Measurements from ENCODE around the gene NKAPL. TPM values are rescaled to one million over a fixed set of nuclear protein-coding genes. Genes with fewer than 3 reads are reported as not detected.

NKAPL gene
- polyA plus RNA-seq, result 0.18 TPM

- Mint-ChIP-seq H3K36me3 (peaks cover 7% of the 10 kb centered on the region), H3K27ac (peak within 1 kb of the TSS in 2 of 3 donors; percentile 59 to 60), H3K9me3 (peaks cover 0 to 8% (median 3%) of the 10 kb centered on the region in 3 donors), H3K4me3 (peak within 1 kb of the TSS; percentile 51 to 87 (median 71)), H3K4me1 (peaks cover 2 to 4% (median 3%) of the 10 kb centered on the region in 3 donors), H3K27me3 (peaks cover 5% of the 10 kb centered on the region)
Measured at GRCh38 chr6:28258877-28259777, at the start of gene NKAPL. TSS of gene NKAPL (plus strand) at chr6:28259297. CDS start at chr6:28259372, 75 bp downstream.

GRCh38 chr6:28209753-28210535 lies 49.2 kb upstream of the NKAPL start:
- Mint-ChIP-seq H3K27ac (peak overlapping the region in 1 of 3 donors; percentile 9), H3K4me1 (peaks cover 13 to 25% (median 24%) of the 10 kb centered on the region in 3 donors), H3K4me3 (peak overlapping the region in 2 of 4 donors; percentile 12 to 54), H3K27me3 (peaks cover 72% of the 10 kb centered on the region), H3K36me3 (peaks cover 2% of the 10 kb centered on the region), H3K9me3 (peaks cover 7 to 18% (median 15%) of the 10 kb centered on the region in 3 donors)

GRCh38 chr6:28211840-28212509 lies 47.1 kb upstream of the NKAPL start:
- H3K36me3 Mint-ChIP-seq, result peaks cover 2% of the 10 kb centered on the region
- H3K27me3 Mint-ChIP-seq, result peaks cover 66% of the 10 kb centered on the region
- H3K4me1 Mint-ChIP-seq, result peaks cover 13 to 25% (median 24%) of the 10 kb centered on the region in 3 donors
- H3K27ac Mint-ChIP-seq, result peak overlapping the region; percentile 7 to 90 (median 34)
- peaks cover 5 to 18% (median 6%) of the 10 kb centered on the region in 3 donors for H3K9me3 Mint-ChIP-seq
- H3K4me3 Mint-ChIP-seq, result peak overlapping the region; percentile 2 to 84 (median 50)

- H3K27ac Mint-ChIP-seq, result peak overlapping the region; percentile 2 to 64 (median 7)
- H3K36me3 Mint-ChIP-seq, result peaks cover 4% of the 10 kb centered on the region
- H3K4me3 Mint-ChIP-seq, result peak overlapping the region; percentile 2 to 84 (median 50)
- H3K9me3 Mint-ChIP-seq, result peaks cover 0 to 12% (median 1%) of the 10 kb centered on the region in 3 donors
- H3K27me3 Mint-ChIP-seq, result peaks cover 60% of the 10 kb centered on the region
- H3K4me1 Mint-ChIP-seq, result peaks cover 11 to 20% (median 20%) of the 10 kb centered on the region in 3 donors
Measured at GRCh38 chr6:28212510-28213212, 46.4 kb upstream of the NKAPL start.

- H3K4me1 Mint-ChIP-seq, result peaks cover 11 to 19% (median 16%) of the 10 kb centered on the region in 3 donors
- peaks cover 58% of the 10 kb centered on the region for H3K27me3 Mint-ChIP-seq
- H3K36me3 Mint-ChIP-seq, result peaks cover 4% of the 10 kb centered on the region
- H3K9me3 Mint-ChIP-seq, result peaks cover 0 to 15% (median 1%) of the 10 kb centered on the region in 3 donors
- no peak overlapping the region for H3K27ac Mint-ChIP-seq
- peak overlapping the region in 1 of 4 donors; percentile 36 for H3K4me3 Mint-ChIP-seq
Measured at GRCh38 chr6:28213213-28213523, 45.9 kb upstream of the NKAPL start.

GRCh38 chr6:28215425-28215824 lies 43.7 kb upstream of the NKAPL start:
- Mint-ChIP-seq H3K4me1 (peaks cover 12 to 20% (median 18%) of the 10 kb centered on the region in 3 donors), H3K27me3 (peaks cover 43% of the 10 kb centered on the region), H3K36me3 (peaks cover 4% of the 10 kb centered on the region), H3K27ac (no peak overlapping the region), H3K9me3 (peaks cover 0 to 9% (median 0%) of the 10 kb centered on the region in 3 donors), H3K4me3 (peak overlapping the region in 1 of 4 donors; percentile 15)

- Mint-ChIP-seq H3K9me3 (peaks cover 0 to 3% (median 0%) of the 10 kb centered on the region in 3 donors), H3K36me3 (peaks cover 4% of the 10 kb centered on the region), H3K27me3 (peaks cover 34% of the 10 kb centered on the region), H3K4me1 (peaks cover 2 to 13% (median 6%) of the 10 kb centered on the region in 3 donors), H3K4me3 (peak overlapping the region; percentile 13 to 95 (median 88)), H3K27ac (no peak overlapping the region)
Measured at GRCh38 chr6:28217890-28218289, 41.2 kb upstream of the NKAPL start.

GRCh38 chr6:28218312-28219248 lies 40.5 kb upstream of the NKAPL start:
- peaks cover 31% of the 10 kb centered on the region for H3K27me3 Mint-ChIP-seq
- H3K27ac Mint-ChIP-seq, result peak overlapping the region in 1 of 3 donors; percentile 73
- peaks cover 4% of the 10 kb centered on the region for H3K36me3 Mint-ChIP-seq
- peaks cover 2 to 9% (median 5%) of the 10 kb centered on the region in 3 donors for H3K4me1 Mint-ChIP-seq
- peaks cover 0 to 3% (median 0%) of the 10 kb centered on the region in 3 donors for H3K9me3 Mint-ChIP-seq
- peak overlapping the region; percentile 86 to 95 (median 91) for H3K4me3 Mint-ChIP-seq

- H3K4me3 Mint-ChIP-seq, result peak overlapping the region in 2 of 4 donors; percentile 74 to 86
- H3K27ac Mint-ChIP-seq, result no peak overlapping the region
- peaks cover 0 to 3% (median 0%) of the 10 kb centered on the region in 3 donors for H3K9me3 Mint-ChIP-seq
- peaks cover 3% of the 10 kb centered on the region for H3K36me3 Mint-ChIP-seq
- H3K27me3 Mint-ChIP-seq, result peaks cover 26% of the 10 kb centered on the region
- peaks cover 6 to 17% (median 10%) of the 10 kb centered on the region in 3 donors for H3K4me1 Mint-ChIP-seq
Measured at GRCh38 chr6:28220257-28221133, 38.6 kb upstream of the NKAPL start.

- H3K4me3 Mint-ChIP-seq, result peak overlapping the region; percentile 86 to 96 (median 92)
- no peaks in the 10 kb centered on the region for H3K9me3 Mint-ChIP-seq
- H3K36me3 Mint-ChIP-seq, result no peaks in the 10 kb centered on the region
- peaks cover 14% of the 10 kb centered on the region for H3K27me3 Mint-ChIP-seq
- H3K27ac Mint-ChIP-seq, result peak overlapping the region in 2 of 3 donors; percentile 46 to 95
- peaks cover 4 to 19% (median 14%) of the 10 kb centered on the region in 3 donors for H3K4me1 Mint-ChIP-seq
Measured at GRCh38 chr6:28224131-28225055, 34.7 kb upstream of the NKAPL start.

GRCh38 chr6:28225056-28225834 lies 33.9 kb upstream of the NKAPL start, which contains the start of gene ZSCAN9:
TSS of gene ZSCAN9 (plus strand) at chr6:28225275. CDS start at chr6:28227085, 1,810 bp downstream.
- peaks cover 14% of the 10 kb centered on the region for H3K27me3 Mint-ChIP-seq
- no peaks in the 10 kb centered on the region for H3K36me3 Mint-ChIP-seq
- H3K4me3 Mint-ChIP-seq, result peak within 1 kb of the TSS; percentile 86 to 96 (median 92)
- peak within 1 kb of the TSS in 2 of 3 donors; percentile 68 to 95 for H3K27ac Mint-ChIP-seq
- peaks cover 4 to 19% (median 14%) of the 10 kb centered on the region in 3 donors for H3K4me1 Mint-ChIP-seq
- H3K9me3 Mint-ChIP-seq, result no peaks in the 10 kb centered on the region

Data from IgD-negative memory B cell (primary cell).